Subcutaneous adipose tissue (tissue), 4 donors: ENCODE results near the gene CCDC184. TPM values are rescaled to one million over a fixed set of nuclear protein-coding genes. Genes with fewer than 3 reads are reported as not detected.

Source experiments
- total RNA-seq, 4 donors: library from RNA; depleted of rRNA; stranded (reverse); fragments of >200 nt; gene quantifications; one replicate each; pipeline ENCODE4 v1.1.0, GENCODE V29; 2016
- TF ChIP-seq, protein P1 (sequence below): fragments of 450-650 bp; IDR thresholded peaks from one replicate; pipeline ENCODE4 v1.5.1; 2016; ENCODE audit warnings: low read depth, mild to moderate bottlenecking, control low read depth, antibody characterized with exemption, moderate library complexity

Gene CCDC184
- total RNA-seq, 4 donors from 2014 or later = 0.22 to 1.3 TPM; not detected in 2

DNA sequence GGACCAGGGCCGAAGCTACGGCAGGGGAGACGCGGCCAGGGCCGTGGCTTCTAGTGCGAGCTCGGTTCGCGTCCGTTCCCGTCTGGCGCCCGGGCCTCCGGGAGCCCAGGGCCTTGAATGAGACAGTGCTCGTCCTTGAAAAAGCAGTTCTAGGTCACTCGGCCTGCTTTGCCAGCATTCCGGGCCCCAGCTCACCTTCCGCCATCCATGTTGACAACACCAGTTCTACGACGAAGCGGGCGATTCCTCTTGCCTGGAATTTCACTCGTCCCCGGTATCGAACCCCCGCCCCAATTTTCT, 15.2 kb downstream of the CCDC184 start:
- TF ChIP-seq, protein P1, sequence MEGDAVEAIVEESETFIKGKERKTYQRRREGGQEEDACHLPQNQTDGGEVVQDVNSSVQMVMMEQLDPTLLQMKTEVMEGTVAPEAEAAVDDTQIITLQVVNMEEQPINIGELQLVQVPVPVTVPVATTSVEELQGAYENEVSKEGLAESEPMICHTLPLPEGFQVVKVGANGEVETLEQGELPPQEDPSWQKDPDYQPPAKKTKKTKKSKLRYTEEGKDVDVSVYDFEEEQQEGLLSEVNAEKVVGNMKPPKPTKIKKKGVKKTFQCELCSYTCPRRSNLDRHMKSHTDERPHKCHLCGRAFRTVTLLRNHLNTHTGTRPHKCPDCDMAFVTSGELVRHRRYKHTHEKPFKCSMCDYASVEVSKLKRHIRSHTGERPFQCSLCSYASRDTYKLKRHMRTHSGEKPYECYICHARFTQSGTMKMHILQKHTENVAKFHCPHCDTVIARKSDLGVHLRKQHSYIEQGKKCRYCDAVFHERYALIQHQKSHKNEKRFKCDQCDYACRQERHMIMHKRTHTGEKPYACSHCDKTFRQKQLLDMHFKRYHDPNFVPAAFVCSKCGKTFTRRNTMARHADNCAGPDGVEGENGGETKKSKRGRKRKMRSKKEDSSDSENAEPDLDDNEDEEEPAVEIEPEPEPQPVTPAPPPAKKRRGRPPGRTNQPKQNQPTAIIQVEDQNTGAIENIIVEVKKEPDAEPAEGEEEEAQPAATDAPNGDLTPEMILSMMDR = no peak

DNA sequence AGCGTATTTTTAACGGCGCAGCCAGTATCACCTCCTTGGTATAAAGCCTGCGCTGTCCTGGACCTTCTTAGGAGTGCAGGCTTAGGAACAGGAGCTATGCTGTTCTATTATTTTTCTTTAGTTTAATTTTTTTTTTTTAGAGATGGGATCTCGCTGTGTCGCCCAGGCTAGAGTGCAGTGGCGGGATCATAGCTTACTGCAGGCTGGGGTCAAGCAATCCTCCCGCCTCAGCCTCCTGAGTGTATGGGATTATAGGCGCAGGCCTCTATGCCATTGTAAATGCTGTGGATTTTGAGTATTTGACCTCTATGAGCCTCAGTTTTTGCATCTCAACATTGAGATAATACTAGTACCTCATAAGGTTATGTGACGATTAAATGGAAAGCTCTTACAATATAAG, 15.5 kb downstream of the CCDC184 start:
- TF ChIP-seq, protein P1 = no peak

DNA sequence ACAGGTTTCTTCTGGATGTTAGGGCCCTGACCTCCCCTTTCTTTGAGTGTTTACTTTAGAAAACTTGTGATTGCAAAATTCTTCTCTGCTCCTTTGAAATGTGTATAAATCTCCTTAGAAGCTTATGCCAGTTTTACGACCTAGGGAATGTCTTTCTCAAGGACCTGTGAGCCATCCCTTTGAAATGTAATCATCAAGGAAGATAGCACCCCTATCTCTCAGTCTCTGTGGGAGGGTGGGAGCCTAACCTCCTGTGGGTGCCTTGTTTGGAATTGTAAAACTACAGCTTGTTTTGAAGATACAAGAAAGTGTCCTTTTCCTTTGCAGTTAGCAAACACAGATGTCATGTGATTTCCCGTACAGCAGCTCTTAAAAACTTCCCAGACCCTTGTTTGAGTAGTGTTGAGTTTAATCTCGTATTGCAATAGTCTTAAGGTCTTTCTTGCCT, 16.4 kb downstream of the CCDC184 start:
- TF ChIP-seq, protein P1 = no peak

DNA sequence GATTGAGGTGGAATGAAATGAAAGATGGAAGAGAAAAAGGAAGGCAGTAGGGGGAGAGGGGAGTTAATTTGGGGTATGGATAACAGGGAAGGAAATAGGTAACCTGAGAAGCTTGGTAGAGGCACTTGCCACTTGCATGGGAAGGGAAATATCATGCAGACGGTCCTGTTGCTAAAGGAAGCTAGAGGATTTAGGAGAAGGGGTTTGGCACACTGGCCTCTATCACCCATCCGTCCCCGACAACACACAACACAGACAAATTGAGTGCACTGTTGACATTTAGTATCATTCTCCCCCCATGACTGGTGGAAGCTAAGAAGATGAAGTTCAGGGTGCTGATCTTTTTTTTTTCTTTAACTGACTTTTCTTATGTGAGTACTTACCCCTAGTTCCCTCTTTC, 17.6 kb downstream of the CCDC184 start:
- TF ChIP-seq, protein P1 = no peak

DNA sequence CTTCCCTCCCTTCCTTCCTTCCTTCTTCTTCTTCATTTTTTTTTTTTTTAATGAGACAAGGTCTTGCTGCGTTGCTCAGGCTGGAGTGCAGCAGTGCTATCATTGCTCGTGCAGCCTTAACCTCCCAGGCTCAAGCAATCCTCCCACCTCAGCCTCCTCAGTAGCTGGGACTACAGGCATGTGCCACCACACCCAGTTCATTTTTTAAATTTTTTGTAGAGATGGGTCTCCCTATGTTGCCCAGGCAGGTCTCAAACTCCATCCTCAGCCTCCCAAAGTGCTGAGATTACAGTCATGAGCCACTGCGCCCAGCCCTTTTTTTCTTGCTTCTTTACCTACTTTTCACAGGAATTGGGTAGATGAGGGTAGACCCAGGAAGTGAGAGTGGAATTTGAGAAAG, 18.1 kb downstream of the CCDC184 start:
- TF ChIP-seq, protein P1 = no peak

DNA sequence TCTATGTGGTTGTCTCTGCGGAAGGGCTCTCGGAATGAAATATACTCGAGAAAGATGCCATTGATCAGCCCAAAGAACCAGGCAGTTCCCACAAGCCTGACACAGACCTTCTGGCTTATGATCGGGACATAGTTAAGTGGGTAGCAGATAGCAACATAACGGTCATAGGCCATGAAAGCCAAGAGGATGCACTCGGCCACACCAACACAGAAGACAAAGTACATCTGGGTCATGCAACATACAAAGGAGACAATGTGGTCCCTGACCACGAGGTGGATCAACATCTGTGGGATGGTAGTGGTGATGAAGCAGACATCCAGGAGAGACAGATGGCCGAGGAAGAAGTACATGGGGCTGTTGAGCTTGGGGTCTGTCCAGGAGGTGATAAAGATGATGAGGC, 19.3 kb downstream of the CCDC184 start:
- TF ChIP-seq, protein P1 = no peak

DNA sequence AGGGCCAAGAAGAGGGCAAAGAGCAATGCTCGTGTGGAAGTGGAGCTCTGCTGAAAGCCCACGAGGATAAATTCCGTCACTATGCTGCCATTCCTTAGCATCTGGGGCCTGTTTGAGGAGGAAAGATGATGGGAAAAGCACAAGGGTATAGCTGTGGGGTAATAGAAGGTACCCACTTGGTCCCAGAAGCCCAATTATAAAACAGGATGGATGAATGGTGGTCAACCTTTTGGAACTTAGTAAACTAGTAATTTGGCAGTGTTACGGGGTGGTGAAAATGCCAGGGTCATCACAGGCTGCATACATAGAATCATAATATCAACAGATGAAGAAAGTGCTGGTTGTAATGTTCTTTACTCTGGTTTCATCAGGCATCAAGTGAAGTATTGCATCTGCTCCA, 19.7 kb downstream of the CCDC184 start, which contains the start of gene OR10AD1:
Gene OR10AD1 (minus strand): TSS at position 101 of the 400 bp plus-strand sequence. CDS start 0 bp downstream, at position 101.
- TF ChIP-seq, protein P1 = no peak

DNA sequence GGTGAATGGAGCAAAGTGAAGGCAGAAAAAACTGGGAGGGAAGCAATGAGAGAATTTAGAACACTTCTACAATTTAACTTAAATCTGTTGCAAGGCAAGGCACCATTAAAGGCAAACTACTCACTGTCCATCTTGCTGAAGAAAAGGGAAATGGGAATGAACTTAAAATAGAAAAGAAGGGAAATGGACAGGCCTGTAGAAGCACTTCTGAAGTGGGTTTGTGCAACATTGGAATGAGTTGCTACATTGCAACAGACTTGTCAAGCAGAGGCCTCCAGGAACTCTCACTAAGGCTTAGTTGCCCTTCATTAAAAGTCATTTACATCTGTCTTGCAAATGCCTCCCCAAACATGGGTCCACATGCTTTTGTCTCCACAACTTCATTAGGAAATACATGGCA, 33.3 kb downstream of the CCDC184 start:
- TF ChIP-seq, protein P1 = no peak
